PC-9 (cell line): Measurements from ENCODE around the gene ZNF221.

ENCODE experiments used
- CTCF ChIP-seq: fragments of 200-600 bp; sonication (generic); conservative IDR thresholded peaks from 2 replicates; pipeline ENCODE4 v1.6.1; 2017; ENCODE audit warnings: mixed run types, antibody characterized with exemption, mild to moderate bottlenecking, moderate library complexity
- EZH2 ChIP-seq: fragments of 200-600 bp; sonication (generic); IDR thresholded peaks from 2 replicates; pipeline ENCODE4 v1.8.0; 2017; ENCODE audit warnings: antibody characterized with exemption, low read depth

GRCh38 chr19:43923875-43924274 lies 27.2 kb upstream of the ZNF221 start:
- TF ChIP-seq CTCF (no peak), EZH2 (no peak)
